Activated naive CD4-positive, alpha-beta T cell treated with anti-CD3 and anti-CD28 coated beads, Interleukin-2, amount 10 ng/mL, durations not matched to agents 7 days and 5 days (primary cell): Measurements from ENCODE around the gene SHROOM2.
A peak's percentile ranks its signal among the peaks of the same experiment; 100 is the strongest.

Experiments used
- CTCF ChIA-PET: fragments of 350-600 bp; sonication (Branson Sonifier 250); formaldehyde crosslinking; loops from one replicate; lab custom pipeline; 2021; ENCODE audit warnings: antibody characterized with exemption; lab: Charles Lee
- DNase-seq: peaks from one replicate; pipeline ENCODE4 v3.0.0-alpha.2; 2020
- H3K27ac Mint-ChIP-seq: one replicate; pipeline ENCODE4 v1.8.0; 2021; ENCODE audit warnings: mild to moderate bottlenecking, moderate library complexity, mixed read lengths
- H3K27me3 Mint-ChIP-seq: one replicate; pipeline ENCODE4 v1.8.0; 2021; ENCODE audit warnings: mild to moderate bottlenecking, mixed read lengths
- H3K36me3 Mint-ChIP-seq: one replicate; pipeline ENCODE4 v1.8.0; 2021; ENCODE audit warnings: mixed read lengths
- H3K4me1 Mint-ChIP-seq: one replicate; pipeline ENCODE4 v1.8.0; 2021; ENCODE audit warnings: mixed read lengths
- H3K4me3 Mint-ChIP-seq: one replicate; pipeline ENCODE4 v1.8.0; 2021; ENCODE audit warnings: mild to moderate bottlenecking, moderate library complexity, mixed read lengths
- H3K9me3 Mint-ChIP-seq: one replicate; pipeline ENCODE4 v1.8.0; 2021; ENCODE audit warnings: mixed read lengths

SHROOM2 gene

DNA sequence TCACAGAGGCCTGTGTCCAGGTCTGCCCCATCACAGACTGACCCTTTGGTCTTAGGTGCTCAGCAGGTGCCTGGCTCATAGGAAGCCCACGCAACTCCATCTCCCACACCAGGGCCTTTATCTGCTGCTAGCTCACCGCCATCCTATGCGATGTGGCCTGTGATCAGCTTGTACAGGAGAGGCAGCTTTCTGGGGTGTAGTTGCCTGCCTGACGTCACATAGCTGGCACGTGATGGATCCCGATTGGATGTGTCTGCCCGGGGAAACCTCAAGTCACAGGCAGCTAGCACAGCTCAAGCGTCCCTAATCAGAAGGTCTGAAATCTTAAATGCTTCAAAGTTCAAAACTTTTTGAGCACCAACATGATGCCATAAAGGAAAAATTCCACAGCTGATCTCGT lies 139.8 kb downstream of the SHROOM2 start:
- no peaks in the 10 kb centered on the region for H3K36me3 Mint-ChIP-seq
- H3K27me3 Mint-ChIP-seq = peaks cover 4% of the 10 kb centered on the region
- H3K4me1 Mint-ChIP-seq = no peaks in the 10 kb centered on the region
- no peak for DNase-seq
- H3K27ac Mint-ChIP-seq = no peak overlapping the region
- no peak overlapping the region for H3K4me3 Mint-ChIP-seq
- CTCF ChIA-PET = no interaction called here
- H3K9me3 Mint-ChIP-seq = no peaks in the 10 kb centered on the region

DNA sequence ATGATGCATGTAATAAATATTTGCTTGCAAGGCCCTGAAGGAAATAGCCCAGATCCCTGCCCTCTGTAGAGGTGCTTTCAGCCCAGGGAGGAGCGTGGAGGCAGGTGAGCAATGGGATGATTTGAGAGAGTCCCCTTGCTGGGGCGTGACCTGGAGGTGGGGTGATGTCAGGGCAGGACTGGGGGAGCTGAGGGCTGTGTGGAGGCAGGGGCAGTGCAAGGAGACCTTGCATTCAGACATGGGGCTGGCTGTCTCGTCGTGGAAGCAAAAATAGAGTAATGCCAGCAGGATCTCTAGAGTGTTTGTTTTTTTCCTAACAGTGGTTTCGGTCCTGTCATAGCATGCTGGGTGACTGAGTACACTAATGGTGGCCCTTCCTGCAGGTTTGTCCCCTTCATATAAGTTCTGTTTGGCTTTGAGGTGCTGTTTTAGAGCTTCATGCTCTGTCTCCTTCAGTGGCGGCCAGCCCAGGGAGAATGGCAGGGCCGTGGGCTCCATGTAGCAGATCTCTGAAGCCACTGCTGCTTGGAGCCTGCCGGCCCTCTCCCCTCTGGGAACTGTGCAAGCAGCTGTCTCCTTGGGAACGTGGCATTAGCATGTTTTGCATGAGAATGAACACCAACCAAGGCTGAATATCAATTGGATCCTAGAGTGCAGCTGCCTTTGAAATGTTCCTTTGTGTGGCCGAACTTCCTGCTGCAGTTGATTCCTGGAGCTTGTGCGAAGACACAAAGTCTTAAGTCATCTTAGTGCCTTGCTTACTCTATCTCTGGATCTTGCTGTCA lies 141.7 kb downstream of the SHROOM2 start:
- CTCF ChIA-PET = no interaction called here
- H3K36me3 Mint-ChIP-seq = no peaks in the 10 kb centered on the region
- H3K9me3 Mint-ChIP-seq = no peaks in the 10 kb centered on the region
- no peaks in the 10 kb centered on the region for H3K27me3 Mint-ChIP-seq
- no peak for DNase-seq
- no peak overlapping the region for H3K27ac Mint-ChIP-seq
- no peak overlapping the region for H3K4me3 Mint-ChIP-seq
- no peaks in the 10 kb centered on the region for H3K4me1 Mint-ChIP-seq

DNA sequence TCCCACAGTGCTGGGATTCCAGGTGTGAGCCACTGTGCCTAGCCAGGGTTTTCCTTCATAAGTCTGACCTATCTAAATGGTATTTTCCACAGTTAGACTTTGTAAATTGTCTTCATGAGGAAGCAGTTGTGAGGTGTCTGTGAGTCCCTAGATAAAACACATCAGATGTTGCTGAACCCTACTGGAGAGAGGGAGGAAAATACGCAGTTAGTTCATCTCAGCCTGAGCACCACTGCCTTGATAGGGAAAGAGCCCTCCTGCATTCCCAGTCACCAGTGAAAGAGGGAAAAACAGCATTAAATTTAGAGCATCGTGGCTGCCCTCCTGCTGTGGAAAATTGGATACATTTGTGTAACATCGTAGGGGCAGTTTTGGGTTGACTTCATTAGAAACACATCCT lies 149.2 kb downstream of the SHROOM2 start:
- H3K4me1 Mint-ChIP-seq = peaks cover 2% of the 10 kb centered on the region
- no peak for DNase-seq
- H3K27ac Mint-ChIP-seq = no peak overlapping the region
- no peaks in the 10 kb centered on the region for H3K9me3 Mint-ChIP-seq
- H3K4me3 Mint-ChIP-seq = no peak overlapping the region
- CTCF ChIA-PET = no interaction called here
- H3K36me3 Mint-ChIP-seq = no peaks in the 10 kb centered on the region
- H3K27me3 Mint-ChIP-seq = peaks cover 29% of the 10 kb centered on the region

DNA sequence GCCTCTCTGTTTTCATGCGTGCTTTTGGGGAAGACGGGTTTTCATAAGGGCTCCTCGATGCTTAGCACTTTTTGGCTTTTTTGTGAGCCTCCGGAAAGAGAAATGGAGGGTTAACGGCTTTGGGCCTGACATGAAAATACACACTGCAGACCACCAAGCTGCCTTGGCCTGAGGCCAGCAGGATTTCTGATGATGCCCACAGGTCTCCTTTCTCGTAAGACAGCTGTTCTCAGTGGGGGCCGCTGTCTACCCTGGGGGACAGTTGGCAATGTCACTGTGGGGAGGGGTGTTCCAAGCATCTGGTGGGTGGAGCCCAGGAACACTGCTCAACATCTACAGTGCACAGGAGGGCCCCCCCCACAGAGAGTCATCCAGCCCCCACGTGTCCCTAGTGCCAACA lies 151.5 kb downstream of the SHROOM2 start:
- no peak overlapping the region for H3K27ac Mint-ChIP-seq
- peaks cover 15% of the 10 kb centered on the region for H3K4me1 Mint-ChIP-seq
- DNase-seq = no peak
- H3K27me3 Mint-ChIP-seq = peaks cover 47% of the 10 kb centered on the region
- CTCF ChIA-PET = no interaction called here
- H3K4me3 Mint-ChIP-seq = no peak overlapping the region
- no peaks in the 10 kb centered on the region for H3K36me3 Mint-ChIP-seq
- H3K9me3 Mint-ChIP-seq = no peaks in the 10 kb centered on the region

DNA sequence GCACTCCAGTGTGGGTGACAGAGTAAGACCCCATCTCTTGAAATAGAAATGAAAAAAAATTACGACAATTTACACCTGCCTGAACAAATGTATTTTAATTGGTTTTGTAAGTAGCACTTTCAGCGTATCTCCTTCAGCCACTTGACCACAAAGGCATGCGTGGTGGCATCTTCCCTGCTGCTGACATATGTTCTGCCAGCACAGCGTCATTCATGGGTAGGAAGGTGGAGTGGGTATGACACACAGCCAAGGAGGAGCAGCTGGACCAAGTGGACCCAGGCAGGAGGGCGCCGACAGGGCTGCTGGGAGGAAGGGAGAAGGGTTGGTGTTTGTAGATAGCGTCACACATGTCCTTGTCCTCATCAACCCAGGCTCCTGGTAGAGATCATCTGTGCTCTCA lies 152.3 kb downstream of the SHROOM2 start:
- H3K27me3 Mint-ChIP-seq = peaks cover 48% of the 10 kb centered on the region
- H3K36me3 Mint-ChIP-seq = no peaks in the 10 kb centered on the region
- CTCF ChIA-PET = no interaction called here
- peaks cover 15% of the 10 kb centered on the region for H3K4me1 Mint-ChIP-seq
- no peak overlapping the region for H3K27ac Mint-ChIP-seq
- H3K4me3 Mint-ChIP-seq = no peak overlapping the region
- no peak for DNase-seq
- H3K9me3 Mint-ChIP-seq = no peaks in the 10 kb centered on the region

DNA sequence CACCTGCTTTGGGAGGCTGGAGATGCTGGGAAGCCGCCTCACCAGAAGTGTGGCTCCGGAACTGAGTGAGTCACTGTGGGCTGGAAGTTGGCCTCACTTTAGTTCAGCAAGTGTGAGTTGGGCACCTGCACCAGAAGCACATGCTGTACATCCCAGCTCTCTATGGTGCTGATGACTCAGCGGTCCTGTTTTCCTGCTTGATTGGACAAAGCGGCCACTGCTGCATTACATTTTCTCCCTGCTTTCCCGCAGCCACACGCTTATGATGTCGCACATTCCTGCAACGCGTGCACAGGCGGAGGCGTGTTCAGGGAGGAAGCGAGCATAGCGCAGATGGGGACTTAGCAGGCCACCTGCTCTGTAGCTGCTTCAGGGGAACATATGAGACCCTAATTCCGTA lies 154.2 kb downstream of the SHROOM2 start:
- Mint-ChIP-seq H3K36me3 (no peaks in the 10 kb centered on the region), H3K9me3 (no peaks in the 10 kb centered on the region), H3K4me1 (peaks cover 15% of the 10 kb centered on the region), H3K4me3 (no peak overlapping the region), H3K27ac (no peak overlapping the region), H3K27me3 (peaks cover 54% of the 10 kb centered on the region)
- CTCF ChIA-PET = no interaction called here
- DNase-seq = no peak

DNA sequence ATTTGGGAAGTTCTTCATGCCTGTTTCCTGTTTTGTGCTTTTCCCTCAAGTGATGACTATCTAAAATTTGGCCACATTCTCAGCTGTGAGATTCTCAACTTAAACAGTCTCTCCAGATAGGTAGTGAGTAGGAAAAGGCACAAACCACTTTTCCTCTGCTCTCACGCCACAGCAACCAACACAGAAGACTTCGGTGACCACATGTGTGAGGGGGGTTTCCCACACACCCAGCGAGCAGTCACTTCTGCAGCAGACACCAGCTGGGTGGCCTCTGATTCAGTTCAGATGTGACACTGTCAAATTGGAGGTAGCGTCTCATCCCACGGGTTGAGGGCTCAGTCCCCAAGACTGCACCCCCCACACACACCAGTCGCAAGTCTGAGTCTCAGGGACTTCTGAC lies 155.9 kb downstream of the SHROOM2 start:
- Mint-ChIP-seq H3K27ac (no peak overlapping the region), H3K36me3 (no peaks in the 10 kb centered on the region), H3K9me3 (no peaks in the 10 kb centered on the region), H3K4me1 (peaks cover 15% of the 10 kb centered on the region), H3K27me3 (peaks cover 57% of the 10 kb centered on the region), H3K4me3 (no peak overlapping the region)
- DNase-seq = peak; percentile 54
- CTCF ChIA-PET = no interaction called here

DNA sequence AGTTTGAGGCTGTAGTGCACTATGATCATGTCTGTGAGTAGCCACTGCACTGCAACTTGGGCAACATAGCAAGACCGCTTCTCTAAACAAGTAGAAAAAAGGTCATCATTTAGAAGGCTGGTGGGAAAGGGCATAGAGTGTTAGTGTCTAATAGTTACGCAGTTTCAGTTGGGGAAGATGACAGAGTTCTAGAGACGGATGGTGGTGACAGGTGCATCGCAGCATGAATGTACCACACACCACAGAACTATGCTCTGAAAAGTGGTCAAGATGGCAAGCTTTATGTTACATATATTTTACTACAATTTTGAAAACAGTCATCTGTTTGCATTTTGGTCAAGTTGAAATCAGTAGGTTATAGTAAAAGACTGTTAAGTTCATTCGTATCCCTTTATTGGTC lies 157.2 kb downstream of the SHROOM2 start:
- Mint-ChIP-seq H3K4me3 (no peak overlapping the region), H3K27me3 (peaks cover 58% of the 10 kb centered on the region), H3K27ac (no peak overlapping the region), H3K36me3 (no peaks in the 10 kb centered on the region), H3K9me3 (no peaks in the 10 kb centered on the region), H3K4me1 (peaks cover 15% of the 10 kb centered on the region)
- CTCF ChIA-PET = no interaction called here
- DNase-seq = no peak

DNA sequence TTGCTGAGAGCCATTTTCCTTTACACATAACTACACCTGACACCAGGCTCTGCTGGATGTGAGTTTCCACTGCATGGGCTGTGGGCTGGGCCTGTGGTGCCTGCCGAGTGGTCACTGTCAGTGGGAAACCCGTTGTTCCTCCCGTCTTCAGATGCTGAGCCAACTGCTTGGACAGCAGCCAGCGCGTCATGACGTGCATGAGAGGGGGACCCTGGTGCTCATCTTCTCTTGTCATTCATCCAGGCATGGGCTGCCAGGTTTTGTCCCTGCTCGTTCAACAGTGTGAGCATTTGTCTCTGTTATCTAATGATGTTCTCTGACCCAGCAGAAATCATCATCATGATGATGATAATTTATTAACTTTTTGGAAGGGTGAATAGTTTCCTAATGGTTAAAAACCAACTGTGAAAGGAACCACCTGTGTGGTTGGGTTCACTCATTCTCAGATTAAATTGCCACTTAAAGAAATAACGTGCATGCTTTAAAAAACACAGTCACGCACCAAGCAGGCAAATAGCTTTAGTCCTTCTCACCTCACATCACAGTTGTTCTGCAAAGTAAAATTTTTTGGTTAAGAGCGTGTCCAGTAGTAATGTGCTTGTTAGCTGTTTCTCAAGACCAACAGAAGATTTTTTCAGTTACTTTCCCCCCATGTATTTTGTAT lies 161.0 kb downstream of the SHROOM2 start:
- no peaks in the 10 kb centered on the region for H3K36me3 Mint-ChIP-seq
- no peak overlapping the region for H3K27ac Mint-ChIP-seq
- DNase-seq = no peak
- CTCF ChIA-PET = no interaction called here
- H3K9me3 Mint-ChIP-seq = no peaks in the 10 kb centered on the region
- H3K4me3 Mint-ChIP-seq = no peak overlapping the region
- H3K27me3 Mint-ChIP-seq = peaks cover 40% of the 10 kb centered on the region
- peaks cover 4% of the 10 kb centered on the region for H3K4me1 Mint-ChIP-seq

DNA sequence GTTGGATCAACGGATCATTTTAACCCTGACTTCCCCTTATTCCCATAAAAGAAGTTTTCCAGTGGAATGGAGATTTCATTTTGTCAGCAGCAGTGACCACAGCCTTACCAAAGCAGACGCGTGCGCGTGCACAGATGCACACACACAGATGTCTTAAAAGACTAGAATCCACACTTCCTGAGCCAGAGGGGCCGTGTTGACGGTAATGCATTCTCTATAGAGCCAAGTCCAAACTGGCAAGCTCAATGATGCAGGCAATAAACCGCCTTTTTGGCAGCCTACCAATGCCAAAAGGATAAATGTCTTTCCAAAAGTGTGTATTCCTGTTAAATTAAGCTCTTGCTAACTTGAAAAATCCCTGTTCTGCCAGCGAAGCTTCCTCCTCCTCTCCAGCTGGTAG lies 162.2 kb downstream of the SHROOM2 start:
- Mint-ChIP-seq H3K4me1 (no peaks in the 10 kb centered on the region), H3K9me3 (no peaks in the 10 kb centered on the region), H3K4me3 (no peak overlapping the region), H3K27me3 (peaks cover 39% of the 10 kb centered on the region), H3K36me3 (no peaks in the 10 kb centered on the region), H3K27ac (no peak overlapping the region)
- DNase-seq = no peak
- CTCF ChIA-PET = interaction anchor here (1.0 kb wide), 1 partner anchor 22 kb away, joined by 4 read pairs; no protein-coding TSS in a partner anchor

DNA sequence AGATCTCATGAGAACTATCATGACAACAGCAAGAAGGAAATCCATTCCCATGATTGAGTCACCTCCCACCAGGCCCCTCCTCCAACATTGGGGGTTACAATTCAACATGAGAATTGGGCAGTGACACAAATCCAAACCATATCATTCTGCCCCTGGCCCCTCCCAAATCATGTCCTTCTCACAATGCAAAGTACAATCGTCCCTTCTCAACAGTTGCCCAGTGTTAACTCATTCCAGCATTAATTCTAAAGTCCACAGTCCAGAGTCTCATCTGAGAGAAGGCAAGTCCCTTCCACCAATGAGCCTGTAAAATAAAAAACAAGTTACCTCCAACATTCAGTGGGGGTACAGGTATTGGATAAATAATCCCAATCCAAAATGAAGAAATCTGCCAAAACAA lies 166.1 kb downstream of the SHROOM2 start:
- Mint-ChIP-seq H3K9me3 (no peaks in the 10 kb centered on the region), H3K4me1 (no peaks in the 10 kb centered on the region), H3K36me3 (no peaks in the 10 kb centered on the region), H3K4me3 (no peak overlapping the region), H3K27ac (no peak overlapping the region), H3K27me3 (peaks cover 22% of the 10 kb centered on the region)
- CTCF ChIA-PET = no interaction called here
- DNase-seq = no peak

DNA sequence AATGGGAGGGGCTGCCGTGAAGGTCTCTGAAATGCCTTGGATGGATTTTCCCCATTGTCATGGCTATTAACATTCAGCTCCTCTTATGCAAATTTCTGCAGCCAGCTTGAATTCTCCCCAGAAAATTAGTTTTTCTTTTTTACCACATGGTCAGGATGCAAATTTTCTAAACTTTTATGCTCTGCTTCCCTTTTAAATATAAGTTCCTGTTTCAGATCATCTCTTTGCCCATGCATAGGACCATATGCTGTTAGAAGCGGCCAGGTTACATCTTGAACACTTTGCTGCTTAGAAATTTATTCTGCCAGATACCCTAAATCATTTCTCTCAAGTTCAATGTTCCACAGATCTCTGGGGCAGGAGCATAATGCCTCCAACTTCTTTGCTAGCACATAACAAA lies 167.2 kb downstream of the SHROOM2 start:
- no peaks in the 10 kb centered on the region for H3K9me3 Mint-ChIP-seq
- CTCF ChIA-PET = no interaction called here
- no peaks in the 10 kb centered on the region for H3K36me3 Mint-ChIP-seq
- H3K4me3 Mint-ChIP-seq = no peak overlapping the region
- H3K4me1 Mint-ChIP-seq = no peaks in the 10 kb centered on the region
- DNase-seq = no peak
- H3K27ac Mint-ChIP-seq = no peak overlapping the region
- H3K27me3 Mint-ChIP-seq = peaks cover 18% of the 10 kb centered on the region

DNA sequence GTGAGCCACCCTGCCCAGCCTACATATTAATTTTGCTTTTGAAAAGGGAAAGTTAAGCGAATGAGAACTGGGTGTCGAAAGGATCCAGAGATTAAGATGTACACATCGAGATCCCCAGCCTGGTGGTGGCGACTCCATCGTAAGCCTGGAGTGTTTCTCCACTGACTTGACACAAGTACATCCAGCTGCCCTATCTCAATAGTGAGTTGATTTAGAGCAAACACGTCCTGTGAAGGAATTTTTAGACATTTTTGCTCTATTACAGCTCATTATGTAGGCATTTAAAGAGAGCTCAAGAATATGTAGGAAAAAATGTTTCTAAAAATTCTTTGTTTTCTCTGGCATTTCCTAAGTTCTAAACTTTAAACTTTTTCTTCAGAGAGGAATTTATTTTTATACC lies 169.3 kb downstream of the SHROOM2 start:
- CTCF ChIA-PET = no interaction called here
- no peaks in the 10 kb centered on the region for H3K4me1 Mint-ChIP-seq
- H3K36me3 Mint-ChIP-seq = no peaks in the 10 kb centered on the region
- no peaks in the 10 kb centered on the region for H3K9me3 Mint-ChIP-seq
- DNase-seq = no peak
- H3K27ac Mint-ChIP-seq = no peak overlapping the region
- peaks cover 18% of the 10 kb centered on the region for H3K27me3 Mint-ChIP-seq
- H3K4me3 Mint-ChIP-seq = no peak overlapping the region

DNA sequence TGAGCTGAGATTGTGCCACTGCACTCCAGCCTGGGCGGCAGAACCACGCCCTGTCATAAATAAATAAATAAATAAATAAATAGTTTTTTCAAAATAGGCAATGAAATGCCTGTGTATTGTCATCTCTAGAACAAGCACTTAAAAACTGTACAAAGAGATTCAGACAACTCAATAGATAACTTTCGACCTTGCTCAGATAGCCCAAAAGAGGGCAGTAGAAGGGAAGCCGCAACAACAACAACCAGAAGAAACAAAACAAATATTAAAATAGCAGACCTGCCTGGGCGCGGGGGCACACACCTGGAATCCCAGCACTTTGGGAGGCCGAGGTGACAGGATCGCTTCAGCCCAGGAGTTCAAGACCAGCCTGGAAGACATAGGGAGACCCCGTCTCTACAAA lies 171.5 kb downstream of the SHROOM2 start:
- H3K9me3 Mint-ChIP-seq = no peaks in the 10 kb centered on the region
- no peak for DNase-seq
- H3K27ac Mint-ChIP-seq = no peak overlapping the region
- H3K4me1 Mint-ChIP-seq = no peaks in the 10 kb centered on the region
- no peaks in the 10 kb centered on the region for H3K36me3 Mint-ChIP-seq
- H3K27me3 Mint-ChIP-seq = peaks cover 16% of the 10 kb centered on the region
- H3K4me3 Mint-ChIP-seq = no peak overlapping the region
- CTCF ChIA-PET = no interaction called here

DNA sequence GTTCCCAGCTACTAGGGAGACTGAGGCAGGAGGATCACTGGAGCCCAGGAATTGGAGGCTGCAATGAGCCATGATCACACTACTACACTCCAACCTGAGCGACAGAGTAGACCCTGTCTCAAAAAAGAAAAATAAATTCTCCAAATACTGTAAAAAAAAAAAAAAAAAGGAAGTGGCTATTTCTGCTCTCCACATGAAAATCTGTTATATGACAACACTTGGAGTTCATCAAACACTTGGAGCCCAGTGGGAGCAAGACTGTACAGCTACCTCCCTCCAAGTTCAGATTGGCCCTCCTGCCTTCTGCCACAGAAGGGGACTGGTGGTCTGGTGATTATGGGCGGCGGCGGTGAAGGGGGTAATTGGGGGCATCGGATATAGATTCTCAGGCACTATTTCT lies 172.0 kb downstream of the SHROOM2 start:
- Mint-ChIP-seq H3K4me1 (no peaks in the 10 kb centered on the region), H3K9me3 (no peaks in the 10 kb centered on the region), H3K27ac (no peak overlapping the region), H3K4me3 (no peak overlapping the region), H3K27me3 (peaks cover 13% of the 10 kb centered on the region), H3K36me3 (no peaks in the 10 kb centered on the region)
- DNase-seq = no peak
- CTCF ChIA-PET = no interaction called here
